PC-3 (cell line): Measurements from ENCODE around the gene POLR1A. TPM values are rescaled to one million over a fixed set of nuclear protein-coding genes. Genes with fewer than 3 reads are reported as not detected.

Source experiments
- ATAC-seq: fragments of 200-7000 bp; cut with Tn5 transposase; 2 replicates; pipeline ENCODE4 v1.9.1; 2020; ENCODE audit warnings: mild to moderate bottlenecking, moderate library complexity
- BruUV-seq: library from RNA; stranded (reverse); fragments of 400-500 nt; replicated peaks from 2 replicates; lab custom pipeline; 2021; lab: Mats Ljungman, UMichigan
- CTCF ChIA-PET: fragments of 300-600 bp; sonication (Branson Sonifier 250); formaldehyde crosslinking; loops from one replicate; lab custom pipeline; 2022; ENCODE audit warnings: antibody characterized with exemption; lab: Charles Lee
- POLR2A ChIA-PET: fragments of 300-600 bp; sonication (Branson Sonifier 250); formaldehyde crosslinking; loops from one replicate; lab custom pipeline; 2022; ENCODE audit warnings: antibody characterized with exemption; ENCODE audit not compliant: unreplicated experiment; lab: Charles Lee
- DNase-seq: peaks from one replicate; pipeline ENCODE4 v3.0.0-alpha.2; 2015
- H2AFZ ChIP-seq: fragments of 300-600 bp; sonication (generic); 2 replicates; pipeline ENCODE4 v1.6.0; 2016; ENCODE audit warnings: antibody characterized with exemption, low read length
- H3F3A ChIP-seq: fragments of 300-600 bp; sonication (generic); one replicate; pipeline ENCODE4 v1.6.0; 2017; ENCODE audit warnings: antibody characterized with exemption, low read length, control low read depth, mild to moderate bottlenecking; ENCODE audit not compliant: unreplicated experiment
- H3K27ac ChIP-seq: fragments of 300-600 bp; sonication (generic); 2 replicates; pipeline ENCODE4 v1.5.1; 2016; ENCODE audit warnings: mild to moderate bottlenecking, low read length
- H3K27me3 ChIP-seq: fragments of 300-600 bp; sonication (generic); 2 replicates; pipeline ENCODE4 v1.6.1; 2016; ENCODE audit warnings: low read length, mixed read lengths
- H3K36me3 ChIP-seq: fragments of 300-600 bp; sonication (generic); 2 replicates; pipeline ENCODE4 v1.6.1; 2016; ENCODE audit warnings: low read depth, mixed run types, low read length, mixed read lengths
- H3K4me1 ChIP-seq: fragments of 300-600 bp; sonication (generic); 2 replicates; pipeline ENCODE4 v1.5.1; 2016; ENCODE audit warnings: low read length; ENCODE audit not compliant: insufficient read depth
- H3K4me2 ChIP-seq: fragments of 300-600 bp; sonication (generic); 2 replicates; pipeline ENCODE4 v1.6.0; 2016; ENCODE audit warnings: low read length
- H3K4me3 ChIP-seq: fragments of 300-600 bp; sonication (generic); 2 replicates; pipeline ENCODE4 v1.5.1; 2016; ENCODE audit warnings: mild to moderate bottlenecking, low read length, mixed read lengths
- H3K79me2 ChIP-seq: fragments of 300-600 bp; sonication (generic); 2 replicates; pipeline ENCODE4 v1.6.1; 2017; ENCODE audit warnings: low read length, mixed read lengths
- H3K9ac ChIP-seq: fragments of 300-600 bp; sonication (generic); 2 replicates; pipeline ENCODE4 v1.6.0; 2016; ENCODE audit warnings: mild to moderate bottlenecking, low read length
- H3K9me2 ChIP-seq: fragments of 300-600 bp; sonication (generic); replicated peaks from 2 replicates; pipeline ENCODE4 v1.6.1; 2016; ENCODE audit warnings: mixed run types, low read length, mixed read lengths
- H3K9me3 ChIP-seq: fragments of 300-600 bp; sonication (generic); 2 replicates; pipeline ENCODE4 v1.6.1; 2016; ENCODE audit warnings: low read length, mixed read lengths
- H4K20me1 ChIP-seq: fragments of 300-600 bp; sonication (generic); 2 replicates; pipeline ENCODE4 v1.6.1; 2016; ENCODE audit warnings: low read length, mixed read lengths
- CTCF ChIP-seq: fragments of 300-600 bp; sonication (generic); conservative IDR thresholded peaks from 2 replicates; pipeline ENCODE4 v1.5.1; 2017; ENCODE audit warnings: antibody characterized with exemption, low read depth, mild to moderate bottlenecking, low read length
- EZH2 ChIP-seq: fragments of 300-600 bp; sonication (generic); IDR thresholded peaks from one replicate; pipeline ENCODE4 v1.6.1; 2017; ENCODE audit warnings: antibody characterized with exemption, mild to moderate bottlenecking, low read length; ENCODE audit not compliant: unreplicated experiment
- EZH2phosphoT487 ChIP-seq: fragments of 300-600 bp; sonication (generic); IDR thresholded peaks from 2 replicates; pipeline ENCODE4 v1.6.1; 2018; ENCODE audit warnings: mild to moderate bottlenecking, antibody characterized with exemption, low read length, borderline replicate concordance
- intact Hi-C: fragments of 100-400 bp; cut with micrococcal nuclease; formaldehyde crosslinking; loops from 2 replicates; pipeline ENCODE4 v1.9.0; 2023
- total RNA-seq: library from RNA; depleted of rRNA; stranded (reverse); fragments of >200 nt; gene quantifications from 2 replicates; pipeline ENCODE4 v1.2.3, GENCODE V29; 2014; rRNA removed

POLR1A gene
- total RNA-seq, 1 experiment from 2014 or later: 25.1 TPM

GRCh38 chr2:85974390-85974789 lies 131.3 kb downstream of the POLR1A start:
- POLR2A ChIA-PET: no interaction called here
- H3F3A ChIP-seq: no peaks in the 10 kb centered on the region
- H4K20me1 ChIP-seq: no peaks in the 10 kb centered on the region
- H3K9me2 ChIP-seq: no peaks in the 10 kb centered on the region
- CTCF ChIA-PET: no interaction called here
- H3K36me3 ChIP-seq: no peaks in the 10 kb centered on the region
- no peak for DNase-seq
- no peaks in the 10 kb centered on the region for H3K4me1 ChIP-seq
- H3K27me3 ChIP-seq: peaks cover 33% of the 10 kb centered on the region
- H3K4me3 ChIP-seq: no peak overlapping the region
- no peak overlapping the region for H3K27ac ChIP-seq
- no peak overlapping the region for H3K9ac ChIP-seq
- H2AFZ ChIP-seq: no peak overlapping the region
- no peak for TF ChIP-seq EZH2phosphoT487
- no peak for TF ChIP-seq CTCF
- TF ChIP-seq EZH2: no peak
- no peak overlapping the region for H3K4me2 ChIP-seq
- H3K79me2 ChIP-seq: no peaks in the 10 kb centered on the region
- intact Hi-C loops: no loop called here
- BruUV-seq: no TSS peak
- ATAC-seq: no peak
- H3K9me3 ChIP-seq: no peaks in the 10 kb centered on the region

GRCh38 chr2:85972355-85972754 lies 133.3 kb downstream of the POLR1A start:
- no peaks in the 10 kb centered on the region for H3K79me2 ChIP-seq
- H3K9me3 ChIP-seq: no peaks in the 10 kb centered on the region
- no peak for TF ChIP-seq EZH2phosphoT487
- no peak for TF ChIP-seq EZH2
- TF ChIP-seq CTCF: no peak
- no peak overlapping the region for H3K9ac ChIP-seq
- intact Hi-C loops: no loop called here
- no peak overlapping the region for H3K27ac ChIP-seq
- no TSS peak for BruUV-seq
- DNase-seq: no peak
- no peak overlapping the region for H3K4me2 ChIP-seq
- H4K20me1 ChIP-seq: no peaks in the 10 kb centered on the region
- CTCF ChIA-PET: no interaction called here
- POLR2A ChIA-PET: no interaction called here
- no peaks in the 10 kb centered on the region for H3K4me1 ChIP-seq
- no peaks in the 10 kb centered on the region for H3K9me2 ChIP-seq
- no peak for ATAC-seq
- H3F3A ChIP-seq: no peaks in the 10 kb centered on the region
- no peaks in the 10 kb centered on the region for H3K36me3 ChIP-seq
- H3K27me3 ChIP-seq: peaks cover 23% of the 10 kb centered on the region; the same call in 1 of the 2 replicates
- no peak overlapping the region for H2AFZ ChIP-seq
- no peak overlapping the region for H3K4me3 ChIP-seq

- TF ChIP-seq EZH2phosphoT487 (no peak), EZH2 (no peak), CTCF (no peak)
- H3K4me1 ChIP-seq: no peaks in the 10 kb centered on the region
- ATAC-seq (no peak), DNase-seq (peak; percentile 28)
- no peak overlapping the region for H3K4me3 ChIP-seq
- H4K20me1 ChIP-seq: no peaks in the 10 kb centered on the region
- no peaks in the 10 kb centered on the region for H3F3A ChIP-seq
- no peak overlapping the region for H3K4me2 ChIP-seq
- H3K9me3 ChIP-seq: no peaks in the 10 kb centered on the region
- no peaks in the 10 kb centered on the region for H3K79me2 ChIP-seq
- ChIA-PET POLR2A (interaction anchor here (0.6 kb wide), 1 partner anchor 25 kb away, joined by 8 read pairs; no protein-coding TSS in a partner anchor), CTCF (no interaction called here)
- H3K36me3 ChIP-seq: no peaks in the 10 kb centered on the region
- H3K27ac ChIP-seq: no peak overlapping the region
- H3K9ac ChIP-seq: no peak overlapping the region
- no peaks in the 10 kb centered on the region for H3K9me2 ChIP-seq
- intact Hi-C loops: no loop called here
- peaks cover 20% of the 10 kb centered on the region; the same call in 1 of the 2 replicates for H3K27me3 ChIP-seq
- H2AFZ ChIP-seq: no peak overlapping the region
- BruUV-seq: no TSS peak
Measured at GRCh38 chr2:85971366-85971765, 134.3 kb downstream of the POLR1A start.

Other genes with a start within 250 kb of the POLR1A start
- 0.87 and 0.98 TPM in 2 replicates for gene ST3GAL5, start 216.9 kb downstream of the POLR1A start, total RNA-seq
- 75.6 and 94.7 TPM in 2 replicates for gene PTCD3, start 349 bp upstream of the POLR1A start, total RNA-seq
- gene IMMT, start 89.6 kb upstream of the POLR1A start, total RNA-seq: 97.7 and 106 TPM in 2 replicates
- gene MRPL35, start 93.6 kb upstream of the POLR1A start, total RNA-seq: 27.4 and 39.3 TPM in 2 replicates
- gene REEP1, start 231.7 kb upstream of the POLR1A start, total RNA-seq: 0.06 TPM in 1 of 2 replicates, not detected in the other